OCI-LY3 (cell line): Measurements from ENCODE around the gene TAF1B.

Experiments
- H2AFZ ChIP-seq: fragments of 200-600, 300-600 bp; shearing (Covaris generic); 2 replicates; pipeline ENCODE4 v1.6.0; 2014; ENCODE audit warnings: antibody characterized with exemption, low read depth, low read length
- H3K27ac ChIP-seq: fragments of 200-600, 300-600 bp; sonication (generic); 2 replicates; pipeline ENCODE4 v1.5.1; 2014; ENCODE audit warnings: mild to moderate bottlenecking, low read length, moderate library complexity, mixed read lengths
- H3K27me3 ChIP-seq: fragments of 200-600, 300-600 bp; sonication (generic); 2 replicates; pipeline ENCODE4 v1.6.1; 2014; ENCODE audit warnings: low read depth, low read length, mixed read lengths
- H3K36me3 ChIP-seq: fragments of 200-600, 300-600 bp; sonication (generic); replicated peaks from 2 replicates; pipeline ENCODE3; 2014; ENCODE audit warnings: low read depth, low read length, mixed read lengths
- H3K4me1 ChIP-seq: fragments of 300-600, 200-600 bp; sonication (generic); 2 replicates; pipeline ENCODE4 v1.6.1; 2014; ENCODE audit warnings: low read length, mixed read lengths
- H3K4me2 ChIP-seq: fragments of 200-600, 300-600 bp; sonication (generic); 2 replicates; pipeline ENCODE4 v1.6.1; 2014; ENCODE audit warnings: low read length, mixed read lengths
- H3K4me3 ChIP-seq: fragments of 300-600, 200-600 bp; sonication (generic); 2 replicates; pipeline ENCODE4 v1.5.1; 2014; ENCODE audit warnings: antibody characterized with exemption, mild to moderate bottlenecking, low read length, moderate library complexity
- H3K79me2 ChIP-seq: fragments of 300-600, 200-600 bp; shearing (Covaris generic); 2 replicates; pipeline ENCODE4 v1.6.1; 2014; ENCODE audit warnings: mild to moderate bottlenecking, low read length, mixed read lengths
- H3K9ac ChIP-seq: fragments of 300-600, 200-600 bp; shearing (Covaris generic); 2 replicates; pipeline ENCODE4 v1.6.0; 2014; ENCODE audit warnings: mild to moderate bottlenecking, low read length, moderate library complexity
- H3K9me3 ChIP-seq: fragments of 200-600, 300-600 bp; shearing (Covaris generic); 2 replicates; pipeline ENCODE4 v1.6.1; 2014; ENCODE audit warnings: low read length, mixed read lengths; ENCODE audit not compliant: insufficient read depth
- H4K20me1 ChIP-seq: fragments of 200-600, 300-600 bp; sonication (generic); 2 replicates; pipeline ENCODE4 v1.6.1; 2016; ENCODE audit warnings: low read length, mixed read lengths; ENCODE audit not compliant: insufficient read depth
- EZH2phosphoT487 ChIP-seq: fragments of 200-600 bp; shearing (Covaris generic); IDR thresholded peaks from 2 replicates; pipeline ENCODE4 v1.6.1; 2018; ENCODE audit warnings: antibody characterized with exemption, mixed run types, low read depth
- TF ChIP-seq, protein P1 (sequence below): fragments of 200-600, 300-600 bp; sonication (generic); IDR thresholded peaks from 2 replicates; pipeline ENCODE4 v1.5.1; 2014; ENCODE audit warnings: antibody characterized with exemption, low read length, low read depth

TAF1B gene

DNA sequence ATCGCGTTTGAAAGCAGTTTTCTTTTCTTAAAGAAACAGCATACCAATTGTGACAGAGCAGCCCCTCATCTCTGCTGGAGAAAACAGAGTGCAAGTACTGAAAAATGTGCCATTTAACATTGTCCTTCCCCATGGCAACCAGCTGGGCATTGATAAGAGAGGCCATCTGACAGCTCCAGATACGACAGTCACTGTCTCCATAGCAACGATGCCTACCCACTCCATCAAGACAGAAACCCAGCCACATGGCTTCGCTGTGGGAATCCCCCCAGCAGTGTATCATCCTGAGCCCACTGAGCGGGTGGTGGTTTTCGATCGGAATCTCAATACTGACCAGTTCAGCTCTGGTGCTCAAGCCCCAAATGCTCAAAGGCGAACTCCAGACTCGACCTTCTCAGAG is 117.7 kb downstream of the TAF1B start:
- H3K9me3 ChIP-seq = no peaks in the 10 kb centered on the region
- no peak overlapping the region for H3K9ac ChIP-seq
- H3K36me3 ChIP-seq = no peaks in the 10 kb centered on the region
- H3K4me1 ChIP-seq = peaks cover 16% of the 10 kb centered on the region
- H3K4me2 ChIP-seq = no peak overlapping the region
- TF ChIP-seq, protein P1, sequence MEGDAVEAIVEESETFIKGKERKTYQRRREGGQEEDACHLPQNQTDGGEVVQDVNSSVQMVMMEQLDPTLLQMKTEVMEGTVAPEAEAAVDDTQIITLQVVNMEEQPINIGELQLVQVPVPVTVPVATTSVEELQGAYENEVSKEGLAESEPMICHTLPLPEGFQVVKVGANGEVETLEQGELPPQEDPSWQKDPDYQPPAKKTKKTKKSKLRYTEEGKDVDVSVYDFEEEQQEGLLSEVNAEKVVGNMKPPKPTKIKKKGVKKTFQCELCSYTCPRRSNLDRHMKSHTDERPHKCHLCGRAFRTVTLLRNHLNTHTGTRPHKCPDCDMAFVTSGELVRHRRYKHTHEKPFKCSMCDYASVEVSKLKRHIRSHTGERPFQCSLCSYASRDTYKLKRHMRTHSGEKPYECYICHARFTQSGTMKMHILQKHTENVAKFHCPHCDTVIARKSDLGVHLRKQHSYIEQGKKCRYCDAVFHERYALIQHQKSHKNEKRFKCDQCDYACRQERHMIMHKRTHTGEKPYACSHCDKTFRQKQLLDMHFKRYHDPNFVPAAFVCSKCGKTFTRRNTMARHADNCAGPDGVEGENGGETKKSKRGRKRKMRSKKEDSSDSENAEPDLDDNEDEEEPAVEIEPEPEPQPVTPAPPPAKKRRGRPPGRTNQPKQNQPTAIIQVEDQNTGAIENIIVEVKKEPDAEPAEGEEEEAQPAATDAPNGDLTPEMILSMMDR = no peak
- TF ChIP-seq EZH2phosphoT487 = no peak
- H4K20me1 ChIP-seq = no peaks in the 10 kb centered on the region
- no peak overlapping the region for H2AFZ ChIP-seq
- H3K27me3 ChIP-seq = no peaks in the 10 kb centered on the region
- H3K79me2 ChIP-seq = no peaks in the 10 kb centered on the region
- no peak overlapping the region for H3K4me3 ChIP-seq
- no peak overlapping the region for H3K27ac ChIP-seq

DNA sequence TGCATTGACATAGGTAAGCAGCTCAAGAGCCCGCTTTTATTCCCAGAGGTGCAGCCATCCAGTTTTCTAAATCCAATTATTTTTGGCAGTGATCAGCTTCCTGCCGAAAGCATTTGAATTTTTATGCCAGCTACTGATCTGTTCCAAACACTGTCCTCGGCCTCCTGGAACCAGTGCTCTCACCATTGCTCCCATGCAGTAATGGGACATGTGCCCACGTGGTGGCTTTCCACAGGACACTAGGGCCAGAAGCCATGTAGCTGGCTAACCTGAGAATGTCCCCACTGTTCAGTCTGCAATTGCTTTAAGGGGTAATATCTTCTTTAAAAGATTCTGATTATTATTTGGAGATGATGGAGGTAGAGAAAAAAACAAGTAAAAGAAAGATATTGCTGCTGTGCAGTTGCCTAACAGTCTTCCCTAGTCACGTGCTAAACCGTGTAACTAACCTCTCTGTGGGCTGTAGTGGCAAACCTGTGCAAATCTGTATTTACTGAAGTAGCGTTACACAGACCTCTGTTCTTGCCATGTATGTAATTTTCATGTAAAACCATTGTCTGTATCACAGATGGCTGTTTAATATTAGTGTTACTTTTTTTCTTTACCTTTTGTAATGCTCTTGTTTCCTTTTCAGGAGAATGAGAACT is 121.2 kb downstream of the TAF1B start:
- Histone ChIP-seq H4K20me1 (no peaks in the 10 kb centered on the region), H3K36me3 (no peaks in the 10 kb centered on the region), H3K9ac (0 out of 2 replicates have a peak overlapping the region, but pooled peaks have one; percentile 5), H3K27me3 (no peaks in the 10 kb centered on the region), H2AFZ (no peak overlapping the region; the same call in 1 of the 2 replicates), H3K79me2 (no peaks in the 10 kb centered on the region), H3K9me3 (no peaks in the 10 kb centered on the region), H3K4me3 (no peak overlapping the region), H3K4me2 (peak overlapping the region; percentile 67), H3K4me1 (peaks cover 44% of the 10 kb centered on the region), H3K27ac (peak overlapping the region; percentile 9; the same call in 1 of the 2 replicates)
- no peak for TF ChIP-seq EZH2phosphoT487
- TF ChIP-seq, protein P1 = no peak

DNA sequence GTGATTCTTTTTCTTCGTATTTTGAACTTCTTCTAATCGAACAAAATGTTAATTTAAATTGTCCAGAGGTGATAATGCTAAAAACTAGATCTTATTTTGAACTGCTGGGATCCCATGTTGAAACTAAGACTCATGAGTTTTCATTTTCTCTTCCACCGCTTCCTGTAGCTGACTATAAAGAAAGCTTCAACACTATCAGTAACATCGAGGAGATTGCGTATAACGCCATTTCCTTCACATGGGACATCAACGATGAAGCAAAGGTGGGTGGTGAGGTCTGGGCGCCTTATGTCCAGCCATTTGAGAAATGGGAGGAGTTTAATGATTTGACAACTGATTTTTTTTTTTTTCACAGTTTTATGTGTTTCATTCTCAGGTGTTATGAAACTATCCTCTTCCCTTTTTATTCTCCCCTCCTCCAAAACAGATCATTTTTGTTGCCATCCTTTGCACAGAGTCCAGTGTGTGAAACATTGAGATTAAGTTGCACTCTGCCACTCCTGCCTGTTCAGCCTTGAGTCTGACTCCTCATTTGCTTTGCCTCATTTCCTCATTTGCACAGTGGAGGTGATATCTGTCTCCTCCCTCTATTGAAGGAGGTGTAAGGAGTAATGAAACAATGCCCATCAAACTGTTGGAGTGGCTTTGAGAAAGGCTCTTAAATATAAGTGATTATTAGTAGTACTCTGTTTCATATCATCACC is 122.0 kb downstream of the TAF1B start:
- peak overlapping the region; percentile 67 for H3K4me2 ChIP-seq
- no peaks in the 10 kb centered on the region for H3K27me3 ChIP-seq
- H3K4me1 ChIP-seq = peaks cover 44% of the 10 kb centered on the region
- H3K27ac ChIP-seq = peak overlapping the region; percentile 9
- no peaks in the 10 kb centered on the region for H3K79me2 ChIP-seq
- H3K9me3 ChIP-seq = no peaks in the 10 kb centered on the region
- no peak for TF ChIP-seq EZH2phosphoT487
- TF ChIP-seq, protein P1 = no peak
- peak overlapping the region; percentile 47 for H3K4me3 ChIP-seq
- H4K20me1 ChIP-seq = no peaks in the 10 kb centered on the region
- H3K36me3 ChIP-seq = no peaks in the 10 kb centered on the region
- peak overlapping the region; percentile 32 for H2AFZ ChIP-seq
- H3K9ac ChIP-seq = 0 out of 2 replicates have a peak overlapping the region, but pooled peaks have one; percentile 5

DNA sequence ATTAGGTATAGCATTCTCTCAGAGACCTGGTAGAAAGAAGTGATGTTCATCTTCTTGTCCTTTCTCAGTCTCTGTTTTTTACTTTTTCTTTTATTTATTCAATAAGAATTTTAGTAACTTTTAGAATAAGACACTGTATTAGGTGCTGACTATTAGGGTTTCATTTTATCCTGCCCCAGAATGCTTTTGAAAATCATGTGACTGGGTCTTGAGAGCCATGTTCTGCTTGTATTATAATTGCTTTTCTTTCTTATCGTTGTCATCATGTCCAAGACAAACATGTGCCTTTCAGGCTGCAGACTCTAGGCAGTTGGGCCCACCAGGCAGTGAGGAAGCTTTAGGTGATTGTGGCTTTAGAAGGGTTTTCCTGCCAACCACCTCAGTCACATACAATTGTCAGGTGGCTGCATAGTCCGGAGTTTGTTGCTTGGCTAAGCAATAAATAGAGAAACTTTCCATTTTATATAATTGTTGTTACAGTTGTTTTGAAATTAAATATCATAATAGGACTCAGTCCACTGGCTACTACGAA is 123.3 kb downstream of the TAF1B start:
- no peaks in the 10 kb centered on the region for H4K20me1 ChIP-seq
- H3K4me3 ChIP-seq = no peak overlapping the region
- no peaks in the 10 kb centered on the region for H3K36me3 ChIP-seq
- H2AFZ ChIP-seq = no peak overlapping the region
- H3K4me2 ChIP-seq = 0 out of 2 replicates have a peak overlapping the region, but pooled peaks have one; percentile 70
- H3K4me1 ChIP-seq = peaks cover 44% of the 10 kb centered on the region
- no peaks in the 10 kb centered on the region for H3K9me3 ChIP-seq
- TF ChIP-seq, protein P1 = no peak
- TF ChIP-seq EZH2phosphoT487 = no peak
- no peak overlapping the region for H3K9ac ChIP-seq
- H3K79me2 ChIP-seq = no peaks in the 10 kb centered on the region
- H3K27me3 ChIP-seq = no peaks in the 10 kb centered on the region
- no peak overlapping the region for H3K27ac ChIP-seq
